IMR-90 (cell line): Measurements from ENCODE around the gene SLC12A8. TPM values are rescaled to one million over a fixed set of nuclear protein-coding genes. Genes with fewer than 3 reads are reported as not detected.

Experiments used
- ATAC-seq: fragments of 200-7000 bp; cut with Tn5 transposase; 2 replicates; pipeline ENCODE4 v1.9.1; 2020; ENCODE audit warnings: low read depth, mild to moderate bottlenecking, moderate library complexity
- BruUV-seq: library from RNA; stranded (reverse); fragments of 400-500 nt; replicated peaks from 2 replicates; lab custom pipeline; 2021; lab: Mats Ljungman, UMichigan
- CTCF ChIA-PET: fragments of 300-600 bp; formaldehyde crosslinking; extraction: SDS; loops from one replicate; lab custom pipeline; 2021; ENCODE audit warnings: antibody characterized with exemption; lab: Yijun Ruan, JAX
- POLR2A ChIA-PET: fragments of 300-600 bp; sonication (Branson Sonifier 250); formaldehyde crosslinking; loops from one replicate; lab custom pipeline; 2022; ENCODE audit warnings: antibody characterized with exemption; ENCODE audit not compliant: unreplicated experiment; lab: Charles Lee
- DNase-seq: peaks from one replicate; pipeline ENCODE4 v3.0.0; 2013
- H2AFZ ChIP-seq: replicated peaks from 2 replicates; pipeline ENCODE3; 2013; ENCODE audit warnings: low read length, mild to moderate bottlenecking; ENCODE audit not compliant: poor library complexity
- H2AK5ac ChIP-seq: 2 replicates; pipeline ENCODE4 v1.6.1; 2013; ENCODE audit warnings: low read depth, low read length, inconsistent platforms
- H2AK9ac ChIP-seq: replicated peaks from 2 replicates; pipeline ENCODE3; 2013; ENCODE audit warnings: mild to moderate bottlenecking, low read depth, low read length, moderate library complexity; ENCODE audit not compliant: poor library complexity
- H2BK120ac ChIP-seq: 2 replicates; pipeline ENCODE4 v1.6.1; 2013; ENCODE audit warnings: low read depth, low read length, inconsistent platforms
- H2BK15ac ChIP-seq: 3 replicates; pipeline ENCODE4 v1.6.1; 2013; ENCODE audit warnings: low read depth, low read length, inconsistent platforms
- H2BK20ac ChIP-seq: 2 replicates; pipeline ENCODE4 v1.6.1; 2013; ENCODE audit warnings: low read depth, mild to moderate bottlenecking, inconsistent platforms, low read length, moderate library complexity
- H2BK5ac ChIP-seq: 2 replicates; pipeline ENCODE4 v1.6.1; 2013; ENCODE audit warnings: mild to moderate bottlenecking, low read depth, low read length, inconsistent platforms; ENCODE audit not compliant: poor library complexity, severe bottlenecking
- H3K14ac ChIP-seq: replicated peaks from 2 replicates; pipeline ENCODE4 v1.6.1; 2013; ENCODE audit warnings: low read depth, low read length, inconsistent platforms
- H3K18ac ChIP-seq: 2 replicates; pipeline ENCODE4 v1.6.1; 2013; ENCODE audit warnings: low read depth, low read length, control low read depth
- H3K23ac ChIP-seq: 2 replicates; pipeline ENCODE4 v1.6.1; 2013; ENCODE audit warnings: low read depth, low read length, inconsistent platforms
- H3K27ac ChIP-seq: 2 replicates; pipeline ENCODE4 v1.5.1; 2013; ENCODE audit warnings: mild to moderate bottlenecking, control low read depth, low read length; ENCODE audit not compliant: insufficient read depth
- H3K27me3 ChIP-seq: 2 replicates; pipeline ENCODE4 v1.6.1; 2013; ENCODE audit warnings: low read length; ENCODE audit not compliant: control insufficient read depth, insufficient read depth
- H3K36me3 ChIP-seq: 2 replicates; pipeline ENCODE4 v1.6.1; 2013; ENCODE audit warnings: low read length, mixed read lengths; ENCODE audit not compliant: control insufficient read depth, insufficient read depth
- H3K4ac ChIP-seq: 2 replicates; pipeline ENCODE4 v1.6.1; 2013; ENCODE audit warnings: low read depth, low read length, inconsistent platforms
- H3K4me1 ChIP-seq: 2 replicates; pipeline ENCODE4 v1.6.1; 2013; ENCODE audit warnings: low read length, mixed read lengths; ENCODE audit not compliant: control insufficient read depth, insufficient read depth
- H3K4me2 ChIP-seq: 2 replicates; pipeline ENCODE4 v1.6.1; 2013; ENCODE audit warnings: low read depth, mild to moderate bottlenecking, control low read depth, low read length, moderate library complexity
- H3K4me3 ChIP-seq: 2 replicates; pipeline ENCODE4 v1.5.1; 2013; ENCODE audit warnings: low read depth, mild to moderate bottlenecking, control low read depth, low read length, moderate library complexity; ENCODE audit not compliant: insufficient read depth
- H3K56ac ChIP-seq: 2 replicates; pipeline ENCODE4 v1.6.1; 2013; ENCODE audit warnings: low read length, inconsistent platforms; ENCODE audit not compliant: insufficient read depth; ENCODE audit errors: extremely low read depth
- H3K79me1 ChIP-seq, 2 experiments: 2 replicates each; pipeline ENCODE4 v1.6.1; 2013; ENCODE audit warnings: low read length in 2 of 2, inconsistent platforms in 1 of 2, low read depth in 1 of 2
- H3K9ac ChIP-seq: 2 replicates; pipeline ENCODE4 v1.6.1; 2013; ENCODE audit warnings: low read depth, low read length, control low read depth
- H3K9me1 ChIP-seq: 2 replicates; pipeline ENCODE4 v1.6.1; 2013; ENCODE audit warnings: low read length, inconsistent platforms; ENCODE audit not compliant: insufficient read depth
- H3K9me3 ChIP-seq: 2 replicates; pipeline ENCODE4 v1.6.1; 2013; ENCODE audit warnings: low read length; ENCODE audit not compliant: control insufficient read depth, insufficient read depth
- H4K20me1 ChIP-seq: 2 replicates; pipeline ENCODE4 v1.6.1; 2013; ENCODE audit warnings: low read length, inconsistent platforms; ENCODE audit not compliant: insufficient read depth
- H4K5ac ChIP-seq: 2 replicates; pipeline ENCODE4 v1.6.1; 2013; ENCODE audit warnings: mild to moderate bottlenecking, low read depth, low read length, control low read depth
- H4K8ac ChIP-seq, 2 experiments: 2 replicates each; pipeline ENCODE4 v1.6.1; 2013; ENCODE audit warnings: low read depth in 2 of 2, low read length in 2 of 2, control low read depth in 1 of 2, inconsistent platforms in 1 of 2
- H4K91ac ChIP-seq: 2 replicates; pipeline ENCODE4 v1.6.1; 2013; ENCODE audit warnings: low read depth, low read length, inconsistent platforms; ENCODE audit not compliant: insufficient read depth
- BHLHE40 ChIP-seq: fragments of 150-350 bp; IDR thresholded peaks from 2 replicates; pipeline ENCODE4 v1.6.1; 2016; ENCODE audit warnings: mild to moderate bottlenecking, low read depth, low read length
- CEBPB ChIP-seq: IDR thresholded peaks from 2 replicates; pipeline ENCODE4 v1.6.1; 2012; ENCODE audit warnings: low read depth, low read length, improper control_type of control experiment
- CHD1 ChIP-seq: IDR thresholded peaks from 2 replicates; pipeline ENCODE4 v1.6.1; 2012; ENCODE audit warnings: low read depth, low read length, improper control_type of control experiment
- FOS ChIP-seq: fragments of 150-350 bp; IDR thresholded peaks from 2 replicates; pipeline ENCODE4 v1.6.1; 2016; ENCODE audit warnings: low read depth, low read length
- MAFK ChIP-seq: IDR thresholded peaks from 2 replicates; pipeline ENCODE4 v1.6.1; 2012; ENCODE audit warnings: low read depth, low read length, improper control_type of control experiment
- MAZ ChIP-seq: IDR thresholded peaks from 2 replicates; pipeline ENCODE4 v1.6.1; 2012; ENCODE audit warnings: low read depth, mild to moderate bottlenecking, low read length, improper control_type of control experiment, moderate library complexity, borderline replicate concordance
- MXI1 ChIP-seq: IDR thresholded peaks from 2 replicates; pipeline ENCODE4 v1.6.1; 2012; ENCODE audit warnings: low read depth, mild to moderate bottlenecking, low read length, moderate library complexity, borderline replicate concordance
- NFE2L2 ChIP-seq: fragments of 150-350 bp; IDR thresholded peaks from 2 replicates; pipeline ENCODE4 v1.6.1; 2016; ENCODE audit warnings: low read depth, mild to moderate bottlenecking, low read length
- POLR2A ChIP-seq: IDR thresholded peaks from 2 replicates; pipeline ENCODE4 v1.6.1; 2012; ENCODE audit warnings: mild to moderate bottlenecking, low read depth, low read length
- RAD21 ChIP-seq: IDR thresholded peaks from 2 replicates; pipeline ENCODE4 v1.6.1; 2012; ENCODE audit warnings: low read length, improper control_type of control experiment
- RCOR1 ChIP-seq: IDR thresholded peaks from 2 replicates; pipeline ENCODE4 v1.6.1; 2012; ENCODE audit warnings: mild to moderate bottlenecking, low read length, improper control_type of control experiment; ENCODE audit not compliant: insufficient replicate concordance
- RFX5 ChIP-seq: IDR thresholded peaks from 2 replicates; pipeline ENCODE4 v1.8.0; 2012; ENCODE audit warnings: low read depth, mild to moderate bottlenecking, low read length, moderate library complexity
- SMC3 ChIP-seq: fragments of 150-350 bp; IDR thresholded peaks from 2 replicates; pipeline ENCODE4 v1.6.1; 2016; ENCODE audit warnings: low read depth, mild to moderate bottlenecking, antibody characterized with exemption, low read length, moderate library complexity
- WGBS, 2 experiments: methylation state at CpG; one replicate each; pipeline versions ENCODE4 v1.1.5 to v1.1.7; 2013; ENCODE audit warnings: missing lambda C conversion rate in 2 of 2; ENCODE audit not compliant: insufficient read length in 1 of 2; ENCODE audit errors: extremely low coverage in 2 of 2; 5-methylcytosine and 5-hydroxymethylcytosine counted together
- dilution Hi-C: fragments of 300-500 bp; cut with HindIII; formaldehyde crosslinking; loops from one replicate; pipeline ENCODE4 v1.14.3; 2018; ENCODE audit warnings: low sequenced_read_pairs; ENCODE audit not compliant: unreplicated experiment
- in situ Hi-C: fragments of 300-500 bp; cut with MboI; formaldehyde crosslinking; loops from 3 replicates; pipeline ENCODE4 v1.14.3; 2019; ENCODE audit warnings: low sequenced_read_pairs, inconsistent platforms, mixed read lengths
- intact Hi-C: fragments of 100-400 bp; cut with micrococcal nuclease; formaldehyde crosslinking; loops from 2 replicates; pipeline ENCODE4 v1.10.0; 2022
- polyA plus RNA-seq, 3 experiments: library from polyadenylated mRNA; depleted of rRNA; stranded (reverse); fragments of >200 nt; gene quantifications; 2 replicates each; pipeline ENCODE4 v1.2.3, GENCODE V29; 2012; ENCODE audit warnings: low replicate concordance in 1 of 3
- total RNA-seq: library from RNA; depleted of rRNA; stranded (reverse); fragments of >200 nt; gene quantifications from 2 replicates; pipeline ENCODE4 v1.2.3, GENCODE V29; 2012
- TF ChIP-seq, protein P1 (sequence below): conservative IDR thresholded peaks from 2 replicates; pipeline ENCODE4 v1.5.1; 2012; ENCODE audit warnings: mild to moderate bottlenecking, low read depth, low read length, improper control_type of control experiment
- TF ChIP-seq, protein P2 (sequence below): fragments of 150-350 bp; IDR thresholded peaks from 2 replicates; pipeline ENCODE4 v1.6.1; 2016; ENCODE audit warnings: low read depth, mild to moderate bottlenecking, low read length, moderate library complexity, borderline replicate concordance
- TF ChIP-seq, protein P3 (sequence below): fragments of 150-350 bp; IDR thresholded peaks from 2 replicates; pipeline ENCODE4 v1.6.1; 2017; ENCODE audit warnings: mild to moderate bottlenecking, antibody characterized with exemption, low read length, low read depth

The SLC12A8 gene
- total and polyA plus RNA-seq, 2 of the 4 experiments (the other 2 are of a cell fraction): 2.2 to 4.3 TPM

DNA sequence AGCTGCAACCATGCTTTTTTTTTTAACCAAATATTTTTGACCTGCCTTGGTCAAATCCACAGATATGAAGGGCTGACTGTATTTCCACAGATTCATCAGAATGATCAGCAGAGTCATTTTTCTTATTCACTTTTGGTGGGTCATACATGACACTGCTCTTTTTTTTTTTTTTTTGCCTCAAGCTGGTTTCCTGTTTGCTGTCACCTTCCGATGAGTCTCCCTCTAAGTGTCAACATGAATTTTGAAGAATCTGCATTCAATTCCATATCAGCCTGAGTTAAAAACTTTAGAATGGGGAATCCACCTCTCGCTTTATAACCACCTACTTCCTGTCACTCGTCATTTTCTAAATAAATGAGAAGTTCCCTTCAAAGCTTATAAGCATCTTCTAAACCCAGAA, 2.2 kb upstream of the SLC12A8 start:
- H3K4me1 ChIP-seq: peaks cover 3% of the 10 kb centered on the region; the same call in 1 of the 2 replicates
- H3K4me3 ChIP-seq: no peak overlapping the region
- H3K14ac ChIP-seq: no peak overlapping the region
- H3K36me3 ChIP-seq: no peaks in the 10 kb centered on the region
- no peak overlapping the region for H2BK5ac ChIP-seq
- no TSS peak for BruUV-seq
- H3K18ac ChIP-seq: no peak overlapping the region
- no peak overlapping the region for H2AFZ ChIP-seq
- H2BK15ac ChIP-seq: no peak overlapping the region
- WGBS, 2 experiments: no CpG with 5 or more reads among the region's 3 CpGs
- H4K20me1 ChIP-seq: no peaks in the 10 kb centered on the region
- POLR2A ChIA-PET: no interaction called here
- H4K8ac ChIP-seq: no peak overlapping the region
- H4K5ac ChIP-seq: no peak overlapping the region
- intact Hi-C loops: loop anchor here (10.0 kb wide), 1 partner anchor 370 kb away; no protein-coding TSS in a partner anchor
- dilution Hi-C loops: no loop called here
- H3K4ac ChIP-seq: no peak overlapping the region
- DNase-seq: no peak
- no peak overlapping the region for H3K27ac ChIP-seq
- TF ChIP-seq SMC3: no peak
- TF ChIP-seq, protein P1, sequence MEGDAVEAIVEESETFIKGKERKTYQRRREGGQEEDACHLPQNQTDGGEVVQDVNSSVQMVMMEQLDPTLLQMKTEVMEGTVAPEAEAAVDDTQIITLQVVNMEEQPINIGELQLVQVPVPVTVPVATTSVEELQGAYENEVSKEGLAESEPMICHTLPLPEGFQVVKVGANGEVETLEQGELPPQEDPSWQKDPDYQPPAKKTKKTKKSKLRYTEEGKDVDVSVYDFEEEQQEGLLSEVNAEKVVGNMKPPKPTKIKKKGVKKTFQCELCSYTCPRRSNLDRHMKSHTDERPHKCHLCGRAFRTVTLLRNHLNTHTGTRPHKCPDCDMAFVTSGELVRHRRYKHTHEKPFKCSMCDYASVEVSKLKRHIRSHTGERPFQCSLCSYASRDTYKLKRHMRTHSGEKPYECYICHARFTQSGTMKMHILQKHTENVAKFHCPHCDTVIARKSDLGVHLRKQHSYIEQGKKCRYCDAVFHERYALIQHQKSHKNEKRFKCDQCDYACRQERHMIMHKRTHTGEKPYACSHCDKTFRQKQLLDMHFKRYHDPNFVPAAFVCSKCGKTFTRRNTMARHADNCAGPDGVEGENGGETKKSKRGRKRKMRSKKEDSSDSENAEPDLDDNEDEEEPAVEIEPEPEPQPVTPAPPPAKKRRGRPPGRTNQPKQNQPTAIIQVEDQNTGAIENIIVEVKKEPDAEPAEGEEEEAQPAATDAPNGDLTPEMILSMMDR: no peak
- no peak for TF ChIP-seq CHD1
- TF ChIP-seq RAD21: no peak
- TF ChIP-seq CEBPB: no peak
- no peak for TF ChIP-seq RCOR1
- TF ChIP-seq FOS: no peak
- TF ChIP-seq POLR2A: no peak
- TF ChIP-seq MAFK: no peak
- no peak for TF ChIP-seq MAZ
- TF ChIP-seq, protein P2, sequence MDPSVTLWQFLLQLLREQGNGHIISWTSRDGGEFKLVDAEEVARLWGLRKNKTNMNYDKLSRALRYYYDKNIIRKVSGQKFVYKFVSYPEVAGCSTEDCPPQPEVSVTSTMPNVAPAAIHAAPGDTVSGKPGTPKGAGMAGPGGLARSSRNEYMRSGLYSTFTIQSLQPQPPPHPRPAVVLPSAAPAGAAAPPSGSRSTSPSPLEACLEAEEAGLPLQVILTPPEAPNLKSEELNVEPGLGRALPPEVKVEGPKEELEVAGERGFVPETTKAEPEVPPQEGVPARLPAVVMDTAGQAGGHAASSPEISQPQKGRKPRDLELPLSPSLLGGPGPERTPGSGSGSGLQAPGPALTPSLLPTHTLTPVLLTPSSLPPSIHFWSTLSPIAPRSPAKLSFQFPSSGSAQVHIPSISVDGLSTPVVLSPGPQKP: no peak
- TF ChIP-seq BHLHE40: no peak
- no peak for TF ChIP-seq NFE2L2
- no peak for TF ChIP-seq MXI1
- TF ChIP-seq RFX5: no peak
- TF ChIP-seq, protein P3, sequence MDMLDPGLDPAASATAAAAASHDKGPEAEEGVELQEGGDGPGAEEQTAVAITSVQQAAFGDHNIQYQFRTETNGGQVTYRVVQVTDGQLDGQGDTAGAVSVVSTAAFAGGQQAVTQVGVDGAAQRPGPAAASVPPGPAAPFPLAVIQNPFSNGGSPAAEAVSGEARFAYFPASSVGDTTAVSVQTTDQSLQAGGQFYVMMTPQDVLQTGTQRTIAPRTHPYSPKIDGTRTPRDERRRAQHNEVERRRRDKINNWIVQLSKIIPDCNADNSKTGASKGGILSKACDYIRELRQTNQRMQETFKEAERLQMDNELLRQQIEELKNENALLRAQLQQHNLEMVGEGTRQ: no peak
- no peak overlapping the region for H3K4me2 ChIP-seq
- no peak overlapping the region for H2AK5ac ChIP-seq
- in situ Hi-C loops: no loop called here
- H2BK20ac ChIP-seq: no peak overlapping the region
- no peak overlapping the region for H3K23ac ChIP-seq
- ATAC-seq: no peak
- no peaks in the 10 kb centered on the region; the same call in 1 of the 2 replicates for H3K9me1 ChIP-seq
- peaks cover 26% of the 10 kb centered on the region for H3K27me3 ChIP-seq
- no peak overlapping the region for H2BK120ac ChIP-seq
- H4K91ac ChIP-seq: no peak overlapping the region
- no peak overlapping the region for H3K56ac ChIP-seq
- H3K79me1 ChIP-seq: no peaks in the 10 kb centered on the region
- no peak overlapping the region for H2AK9ac ChIP-seq
- CTCF ChIA-PET: no interaction called here
- no peaks in the 10 kb centered on the region for H3K9me3 ChIP-seq
- no peak overlapping the region for H3K9ac ChIP-seq
